ENCODE measurements around the gene TNC. TPM values are rescaled to one million over a fixed set of nuclear protein-coding genes. Genes with fewer than 3 reads are reported as not detected.

The TNC gene
- total RNA-seq, 1 donor from 2014 or later, result 1.5 TPM

GRCh38 chr9:115030006-115030405 lies 88.0 kb downstream of the TNC start:
- no peak overlapping the region for H3K4me3 Mint-ChIP-seq (ENCODE audit: low read depth)
- no peaks in the 10 kb centered on the region for H3K36me3 Mint-ChIP-seq (ENCODE audit: low read depth)
- H3K27ac Mint-ChIP-seq, result no peak overlapping the region
- DNase-seq (ENCODE audit: low spot score), result no peak
- intact Hi-C loops (cut with micrococcal nuclease), result no loop called here
- no peaks in the 10 kb centered on the region for H3K9me3 Mint-ChIP-seq
- peaks cover 24% of the 10 kb centered on the region for H3K4me1 Mint-ChIP-seq (ENCODE audit: low read depth)
- H3K27me3 Mint-ChIP-seq (ENCODE audit: low read depth), result peaks cover 13% of the 10 kb centered on the region

- no peak for DNase-seq (ENCODE audit: low spot score)
- Mint-ChIP-seq H3K36me3 (ENCODE audit: low read depth) (peaks cover 4% of the 10 kb centered on the region), H3K27me3 (ENCODE audit: low read depth) (peaks cover 9% of the 10 kb centered on the region), H3K4me3 (ENCODE audit: low read depth) (no peak overlapping the region), H3K27ac (no peak overlapping the region), H3K9me3 (no peaks in the 10 kb centered on the region), H3K4me1 (ENCODE audit: low read depth) (peaks cover 15% of the 10 kb centered on the region)
- intact Hi-C loops (cut with micrococcal nuclease), result no loop called here
Observed at GRCh38 chr9:115025721-115026120, 92.2 kb downstream of the TNC start.

GRCh38 chr9:115024925-115025535 lies 92.9 kb downstream of the TNC start:
- no peak for DNase-seq (ENCODE audit: low spot score)
- Mint-ChIP-seq H3K27ac (no peak overlapping the region), H3K4me1 (ENCODE audit: low read depth) (peaks cover 15% of the 10 kb centered on the region), H3K4me3 (ENCODE audit: low read depth) (no peak overlapping the region), H3K9me3 (no peaks in the 10 kb centered on the region), H3K36me3 (ENCODE audit: low read depth) (peaks cover 5% of the 10 kb centered on the region), H3K27me3 (ENCODE audit: low read depth) (peaks cover 9% of the 10 kb centered on the region)
- intact Hi-C loops (cut with micrococcal nuclease), result no loop called here

GRCh38 chr9:115022760-115023434 lies 95.1 kb downstream of the TNC start:
- Mint-ChIP-seq H3K9me3 (no peaks in the 10 kb centered on the region), H3K27me3 (ENCODE audit: low read depth) (peaks cover 11% of the 10 kb centered on the region), H3K36me3 (ENCODE audit: low read depth) (peaks cover 5% of the 10 kb centered on the region), H3K4me3 (ENCODE audit: low read depth) (no peak overlapping the region), H3K27ac (no peak overlapping the region), H3K4me1 (ENCODE audit: low read depth) (peaks cover 15% of the 10 kb centered on the region)
- intact Hi-C loops (cut with micrococcal nuclease), result no loop called here
- DNase-seq (ENCODE audit: low spot score), result no peak

- DNase-seq (ENCODE audit: low spot score), result no peak
- Mint-ChIP-seq H3K4me1 (ENCODE audit: low read depth) (peaks cover 26% of the 10 kb centered on the region), H3K4me3 (ENCODE audit: low read depth) (no peak overlapping the region), H3K27me3 (ENCODE audit: low read depth) (peaks cover 14% of the 10 kb centered on the region), H3K27ac (no peak overlapping the region), H3K9me3 (no peaks in the 10 kb centered on the region), H3K36me3 (ENCODE audit: low read depth) (peaks cover 5% of the 10 kb centered on the region)
- intact Hi-C loops (cut with micrococcal nuclease), result loop anchor here (10.0 kb wide), 1 partner anchor 624 kb away; no protein-coding TSS in a partner anchor
Observed at GRCh38 chr9:115018547-115019435, 99.2 kb downstream of the TNC start.

- intact Hi-C loops (cut with micrococcal nuclease), result loop anchor here (10.0 kb wide), 1 partner anchor 622 kb away; no protein-coding TSS in a partner anchor
- Mint-ChIP-seq H3K4me1 (ENCODE audit: low read depth) (peaks cover 38% of the 10 kb centered on the region), H3K9me3 (no peaks in the 10 kb centered on the region), H3K27ac (no peak overlapping the region), H3K4me3 (ENCODE audit: low read depth) (no peak overlapping the region), H3K36me3 (ENCODE audit: low read depth) (peaks cover 5% of the 10 kb centered on the region), H3K27me3 (ENCODE audit: low read depth) (peaks cover 12% of the 10 kb centered on the region)
- no peak for DNase-seq (ENCODE audit: low spot score)
Observed at GRCh38 chr9:115016344-115016743, 101.6 kb downstream of the TNC start.

- peaks cover 12% of the 10 kb centered on the region for H3K27me3 Mint-ChIP-seq (ENCODE audit: low read depth)
- H3K4me1 Mint-ChIP-seq (ENCODE audit: low read depth), result peaks cover 44% of the 10 kb centered on the region
- no peaks in the 10 kb centered on the region for H3K9me3 Mint-ChIP-seq
- DNase-seq (ENCODE audit: low spot score), result no peak
- intact Hi-C loops (cut with micrococcal nuclease), result loop anchor here (10.0 kb wide), 1 partner anchor 620 kb away; no protein-coding TSS in a partner anchor
- no peak overlapping the region for H3K4me3 Mint-ChIP-seq (ENCODE audit: low read depth)
- no peak overlapping the region for H3K27ac Mint-ChIP-seq
- no peaks in the 10 kb centered on the region for H3K36me3 Mint-ChIP-seq (ENCODE audit: low read depth)
Observed at GRCh38 chr9:115015018-115015635, 102.8 kb downstream of the TNC start.

- no peaks in the 10 kb centered on the region for H3K36me3 Mint-ChIP-seq (ENCODE audit: low read depth)
- H3K4me3 Mint-ChIP-seq (ENCODE audit: low read depth), result no peak overlapping the region
- peaks cover 44% of the 10 kb centered on the region for H3K4me1 Mint-ChIP-seq (ENCODE audit: low read depth)
- H3K9me3 Mint-ChIP-seq, result no peaks in the 10 kb centered on the region
- H3K27ac Mint-ChIP-seq, result no peak overlapping the region
- intact Hi-C loops (cut with micrococcal nuclease), result loop anchor here (1.0 to 10.0 kb wide), 6 partner anchors 84 to 620 kb away; partner anchors contain the start of gene TNFSF8
- peaks cover 12% of the 10 kb centered on the region for H3K27me3 Mint-ChIP-seq (ENCODE audit: low read depth)
- no peak for DNase-seq (ENCODE audit: low spot score)
Observed at GRCh38 chr9:115014438-115014837, 103.5 kb downstream of the TNC start.

- Mint-ChIP-seq H3K27ac (no peak overlapping the region), H3K36me3 (ENCODE audit: low read depth) (no peaks in the 10 kb centered on the region), H3K27me3 (ENCODE audit: low read depth) (peaks cover 12% of the 10 kb centered on the region), H3K9me3 (no peaks in the 10 kb centered on the region), H3K4me1 (ENCODE audit: low read depth) (peaks cover 45% of the 10 kb centered on the region), H3K4me3 (ENCODE audit: low read depth) (no peak overlapping the region)
- intact Hi-C loops (cut with micrococcal nuclease), result loop anchor here (1.0 to 10.0 kb wide), 6 partner anchors 84 to 619 kb away; partner anchors contain the start of gene TNFSF8
- DNase-seq (ENCODE audit: low spot score), result peak; percentile 67
Observed at GRCh38 chr9:115013998-115014397, 104.0 kb downstream of the TNC start.

- no peaks in the 10 kb centered on the region for H3K9me3 Mint-ChIP-seq
- no peak overlapping the region for H3K4me3 Mint-ChIP-seq (ENCODE audit: low read depth)
- DNase-seq (ENCODE audit: low spot score), result no peak
- no peaks in the 10 kb centered on the region for H3K36me3 Mint-ChIP-seq (ENCODE audit: low read depth)
- H3K27ac Mint-ChIP-seq, result no peak overlapping the region
- peaks cover 45% of the 10 kb centered on the region for H3K4me1 Mint-ChIP-seq (ENCODE audit: low read depth)
- intact Hi-C loops (cut with micrococcal nuclease), result loop anchor here (10.0 kb wide), 1 partner anchor 618 kb away; no protein-coding TSS in a partner anchor
- peaks cover 10% of the 10 kb centered on the region for H3K27me3 Mint-ChIP-seq (ENCODE audit: low read depth)
Observed at GRCh38 chr9:115012486-115012885, 105.5 kb downstream of the TNC start.

- DNase-seq (ENCODE audit: low spot score), result no peak
- intact Hi-C loops (cut with micrococcal nuclease), result loop anchor here (10.0 kb wide), 1 partner anchor 616 kb away; no protein-coding TSS in a partner anchor
- H3K9me3 Mint-ChIP-seq, result no peaks in the 10 kb centered on the region
- no peak overlapping the region for H3K27ac Mint-ChIP-seq
- no peak overlapping the region for H3K4me3 Mint-ChIP-seq (ENCODE audit: low read depth)
- H3K27me3 Mint-ChIP-seq (ENCODE audit: low read depth), result peaks cover 4% of the 10 kb centered on the region
- H3K36me3 Mint-ChIP-seq (ENCODE audit: low read depth), result no peaks in the 10 kb centered on the region
- H3K4me1 Mint-ChIP-seq (ENCODE audit: low read depth), result peaks cover 59% of the 10 kb centered on the region
Observed at GRCh38 chr9:115010874-115011273, 107.1 kb downstream of the TNC start.

Data from activated T-helper 2 cell treated with anti-CD3 and anti-CD28 coated beads, Interferon-gamma antibody, Interleukin-2, Interleukin-4, amounts not matched to agents 10 μg/mL and 5 μg/mL and 100 μg/mL, durations not matched to agents 14 hours and 24 hours and 36 hours (primary cell).